GM20000 (cell line): ENCODE data around the gene MAP6D1.
A peak's percentile ranks its signal among the peaks of the same experiment; 100 is the strongest.

Experiments
- DNase-seq: peaks from one replicate; pipeline ENCODE4 v3.0.0; 2012; ENCODE audit warnings: low spot score
- TF ChIP-seq, protein P1 (sequence below): IDR thresholded peaks from 2 replicates; pipeline ENCODE4 v1.5.1; 2012; ENCODE audit warnings: mild to moderate bottlenecking, control low read depth; ENCODE audit errors: extremely low read depth, missing control alignments

The MAP6D1 gene

DNA sequence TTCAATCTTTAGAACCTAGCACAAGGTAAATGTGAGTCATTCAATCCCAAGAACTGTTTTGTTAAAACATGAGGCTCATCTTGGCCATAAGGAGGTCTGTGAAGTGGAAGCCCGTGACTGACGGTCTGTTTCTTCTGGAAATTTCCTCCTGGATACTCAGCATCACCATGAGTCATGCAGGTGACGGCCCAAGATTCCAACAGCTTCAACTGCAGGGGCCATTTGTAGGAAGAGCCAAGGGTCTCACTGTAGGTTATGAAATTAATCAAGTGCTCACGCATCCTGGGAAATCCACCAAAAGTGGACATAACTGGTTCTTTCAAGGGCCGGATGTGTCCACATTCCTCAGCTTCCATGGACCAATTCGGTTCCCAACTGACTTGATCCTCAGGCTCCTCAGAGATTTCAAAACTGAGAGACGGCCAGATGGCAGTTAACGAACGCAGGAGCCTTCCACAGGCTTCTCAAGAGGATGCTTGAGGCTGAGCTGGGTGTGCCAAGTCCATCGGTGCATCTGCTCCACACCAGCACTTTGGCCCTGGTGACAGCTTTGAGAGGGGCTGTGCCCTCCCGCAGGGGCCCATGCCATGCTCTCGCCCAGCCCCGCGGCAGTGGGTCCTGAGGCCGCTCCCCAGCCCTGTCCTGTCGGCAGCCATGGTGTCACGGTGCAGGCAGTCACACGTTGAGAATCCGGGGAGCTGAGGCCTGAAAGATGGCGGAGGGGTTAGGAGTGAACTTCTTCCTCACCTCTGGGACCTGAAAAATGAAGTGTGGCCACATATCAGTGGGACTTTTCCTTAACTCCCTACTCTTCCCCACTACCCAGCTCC lies 8.5 kb downstream of the MAP6D1 start:
- DNase-seq = no peak
- TF ChIP-seq, protein P1, sequence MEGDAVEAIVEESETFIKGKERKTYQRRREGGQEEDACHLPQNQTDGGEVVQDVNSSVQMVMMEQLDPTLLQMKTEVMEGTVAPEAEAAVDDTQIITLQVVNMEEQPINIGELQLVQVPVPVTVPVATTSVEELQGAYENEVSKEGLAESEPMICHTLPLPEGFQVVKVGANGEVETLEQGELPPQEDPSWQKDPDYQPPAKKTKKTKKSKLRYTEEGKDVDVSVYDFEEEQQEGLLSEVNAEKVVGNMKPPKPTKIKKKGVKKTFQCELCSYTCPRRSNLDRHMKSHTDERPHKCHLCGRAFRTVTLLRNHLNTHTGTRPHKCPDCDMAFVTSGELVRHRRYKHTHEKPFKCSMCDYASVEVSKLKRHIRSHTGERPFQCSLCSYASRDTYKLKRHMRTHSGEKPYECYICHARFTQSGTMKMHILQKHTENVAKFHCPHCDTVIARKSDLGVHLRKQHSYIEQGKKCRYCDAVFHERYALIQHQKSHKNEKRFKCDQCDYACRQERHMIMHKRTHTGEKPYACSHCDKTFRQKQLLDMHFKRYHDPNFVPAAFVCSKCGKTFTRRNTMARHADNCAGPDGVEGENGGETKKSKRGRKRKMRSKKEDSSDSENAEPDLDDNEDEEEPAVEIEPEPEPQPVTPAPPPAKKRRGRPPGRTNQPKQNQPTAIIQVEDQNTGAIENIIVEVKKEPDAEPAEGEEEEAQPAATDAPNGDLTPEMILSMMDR = no peak

- TF ChIP-seq, protein P1 = no peak
- DNase-seq = no peak
Observed at GRCh38 chr3:183815951-183816475, 9.4 kb downstream of the MAP6D1 start.

DNA sequence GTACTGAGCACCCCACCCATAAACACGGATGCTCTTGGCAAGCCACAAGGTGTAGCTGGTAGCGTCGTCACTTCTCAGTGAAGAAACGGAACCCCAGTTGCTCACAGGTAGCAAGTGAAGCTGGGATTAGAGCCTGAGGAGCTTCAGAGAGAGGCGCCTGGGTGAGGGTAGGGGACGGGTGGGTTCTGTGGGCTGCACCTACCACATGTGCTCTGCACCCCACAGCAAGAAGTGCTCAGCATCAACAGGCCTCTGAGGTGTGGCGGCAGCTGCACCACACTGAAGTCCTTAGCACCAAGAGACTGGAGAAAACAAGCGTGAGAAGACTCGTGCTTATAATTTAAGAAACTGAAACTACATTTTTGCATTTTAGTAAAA lies 9.8 kb downstream of the MAP6D1 start:
- peak; percentile 36 for DNase-seq
- TF ChIP-seq, protein P1 = no peak

DNA sequence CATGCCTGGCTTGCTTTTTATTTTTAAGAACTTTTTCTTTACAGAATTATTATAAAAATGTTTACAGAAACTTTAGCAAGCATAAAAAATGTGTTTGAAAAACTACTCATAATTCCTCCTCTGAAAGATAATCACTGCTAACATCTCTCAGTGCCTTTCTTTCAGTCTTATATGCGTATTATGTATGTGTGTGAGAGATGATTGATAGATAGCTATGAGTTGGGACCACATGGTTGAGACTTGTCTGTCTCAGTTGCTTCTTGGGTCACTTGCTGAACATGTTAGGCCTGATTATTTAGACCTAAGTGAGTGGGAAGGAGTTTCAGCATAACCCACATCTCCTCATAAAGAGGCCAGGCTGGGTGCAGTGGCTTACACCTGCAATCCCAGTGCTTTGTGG lies 11.1 kb downstream of the MAP6D1 start:
- DNase-seq = no peak

DNA sequence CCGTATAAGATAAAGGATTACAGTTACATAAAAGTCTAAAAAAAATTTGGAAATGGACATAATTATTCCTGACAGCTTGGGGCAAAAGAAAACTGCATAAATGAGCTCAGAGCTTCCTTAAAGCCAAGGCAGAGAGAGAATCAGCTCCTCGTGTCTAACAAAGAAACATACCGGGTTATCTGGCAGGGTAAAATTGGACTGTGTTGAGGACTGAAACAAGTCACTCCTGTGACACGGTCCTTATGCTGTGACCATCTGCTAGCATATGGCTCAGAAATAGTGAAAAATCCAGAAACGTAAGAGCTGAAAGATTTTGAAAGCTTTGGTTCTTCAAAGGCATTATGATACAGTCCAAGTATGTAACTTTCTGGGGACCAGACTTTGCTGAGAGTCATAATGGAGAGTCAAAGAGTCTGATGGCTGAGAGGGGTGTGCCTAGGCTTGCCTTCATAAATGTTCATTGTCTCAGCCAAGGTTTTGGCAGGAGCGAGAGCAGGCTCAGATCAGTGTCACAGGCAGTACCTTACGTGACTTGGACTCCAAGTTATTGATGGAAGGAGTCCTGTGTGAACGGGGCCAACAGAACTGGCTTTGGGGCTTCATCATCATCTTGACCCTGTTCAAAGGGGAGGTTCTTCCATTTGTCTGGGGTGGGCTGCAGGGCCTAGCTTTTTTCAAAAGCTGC lies 12.5 kb downstream of the MAP6D1 start:
- no peak for DNase-seq
- TF ChIP-seq, protein P1 = no peak

More for the DNA sequence above, 11.1 kb downstream of the MAP6D1 start:
- TF ChIP-seq, protein P1 = no peak

- no peak for DNase-seq
- TF ChIP-seq, protein P1 = no peak
Observed at GRCh38 chr3:183811638-183812037, 13.7 kb downstream of the MAP6D1 start.
